ENCODE data around the gene PNMA3. TPM values are rescaled to one million over a fixed set of nuclear protein-coding genes. Genes with fewer than 3 reads are reported as not detected.
"Not testable (repeated sequence)": the region's sequence is repeated elsewhere in the genome, so short reads cannot be mapped to it uniquely, and the experiment has no call there.

The PNMA3 gene
- total and polyA plus RNA-seq, 11 donors: 0.08 to 3.3 (median 1.3) TPM

GRCh38 chrX:153065389-153065788, 9.1 kb downstream of the PNMA3 start:
- intact Hi-C loops (cut with DNase I): no loop called here
- DNase-seq (no peak), ATAC-seq (no peak)
- Histone ChIP-seq H3K36me3 (no peaks in the 10 kb centered on the region), H3K27ac (no peak overlapping the region), H3K27me3 (peaks cover 0 to 4% (median 0%) of the 10 kb centered on the region in 9 donors), H3K4me1 (peaks cover 0 to 5% (median 0%) of the 10 kb centered on the region in 12 donors), H3K9me3 (no peaks in the 10 kb centered on the region), H3K4me3 (no peak overlapping the region)
- WGBS, 4 donors: 72 to 90% (median 79%) methylated on average over 6 of the region's 6 CpGs
- no peak for TF ChIP-seq POLR2A (IDR thresholded peaks at IDR 0.05)
- TF ChIP-seq CTCF (IDR thresholded peaks at IDR 0.05): no peak

DNA sequence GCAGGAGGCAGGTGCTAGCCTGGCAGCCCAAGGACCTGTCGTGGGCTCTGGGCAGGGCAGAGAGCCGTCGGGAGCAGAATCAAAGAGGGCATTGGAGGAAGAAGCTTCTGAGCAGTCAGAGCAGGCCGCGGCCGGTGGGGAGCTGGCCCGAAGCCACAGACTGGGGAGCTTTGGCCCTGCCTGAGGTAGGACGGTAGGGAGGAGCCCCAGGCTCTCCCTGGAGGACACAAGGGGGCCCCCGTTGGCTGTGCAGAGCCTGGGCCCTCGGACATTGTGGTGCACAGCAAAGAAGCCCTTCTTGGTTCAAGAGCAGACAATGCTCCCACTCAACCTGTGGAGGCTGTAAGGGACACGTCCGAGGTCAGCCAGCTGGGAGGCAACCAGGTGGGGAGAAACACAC, 10.1 kb downstream of the PNMA3 start:
- H3K27ac ChIP-seq; intact Hi-C loops (cut with DNase I); ATAC-seq; H3K4me3 ChIP-seq; DNase-seq; H3K9me3 ChIP-seq; H3K4me1 ChIP-seq; H3K27me3 ChIP-seq; H3K36me3 ChIP-seq: not testable (repeated sequence)
- 68 to 77% methylated on average over 3 of the region's 12 CpGs; no CpG with 5 or more reads in 2 of the 4 donors for WGBS, 4 donors

DNA sequence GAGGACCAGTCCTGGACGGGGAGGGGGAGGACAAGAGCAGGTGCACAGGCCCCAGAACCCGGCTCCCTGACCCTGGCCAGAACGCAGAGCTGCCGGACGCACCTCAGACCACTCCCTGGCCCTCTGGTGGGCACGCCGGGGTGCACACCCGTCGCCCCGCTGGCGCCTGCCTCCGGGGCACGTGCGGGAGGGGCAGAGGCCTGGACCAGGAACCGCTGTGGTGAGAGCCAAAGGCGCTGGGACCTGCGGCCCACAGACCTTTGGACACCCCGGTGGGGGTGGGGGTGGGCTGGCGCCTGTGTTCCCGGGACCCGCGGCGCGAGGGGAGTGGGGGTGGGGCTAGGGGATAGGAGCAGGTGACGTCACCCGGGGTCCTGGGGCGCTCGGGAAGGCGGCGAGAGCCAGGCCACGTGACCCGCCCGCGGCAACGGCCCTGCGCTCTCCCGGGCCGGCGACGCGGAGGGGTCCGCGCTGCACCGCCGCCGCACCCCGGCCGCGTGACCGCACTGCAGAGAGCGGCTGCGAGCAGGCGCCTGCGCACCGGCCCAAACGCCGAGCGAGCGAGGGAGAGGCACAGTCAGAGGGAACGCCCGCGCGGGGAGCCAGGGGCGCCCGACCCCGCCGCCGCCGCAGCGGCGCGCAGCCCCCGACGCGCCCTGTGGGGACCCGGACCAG, 15.8 kb downstream of the PNMA3 start, which contains the start of gene PNMA6A:
Gene PNMA6A, plus strand, starts transcription at position 546 of the 675 bp plus-strand sequence. CDS start 609 bp downstream, outside the sequence.
- intact Hi-C loops (cut with DNase I); H3K36me3 ChIP-seq; H3K27me3 ChIP-seq; H3K9me3 ChIP-seq; H3K4me1 ChIP-seq; H3K27ac ChIP-seq; H3K4me3 ChIP-seq; DNase-seq: not testable (repeated sequence)
- ATAC-seq: peak in 3 of 4 donors; percentile 44 to 80 (median 73)
- WGBS, 4 donors: no CpG with 5 or more reads among the region's 76 CpGs

- H3K27me3 ChIP-seq; H3K4me1 ChIP-seq; DNase-seq; H3K36me3 ChIP-seq; intact Hi-C loops (cut with DNase I); H3K9me3 ChIP-seq; H3K27ac ChIP-seq; ATAC-seq; H3K4me3 ChIP-seq: not testable (repeated sequence)
- 98 to 100% methylated on average over 5 of the region's 29 CpGs; no CpG with 5 or more reads in 2 of the 4 donors for WGBS, 4 donors
Observed at GRCh38 chrX:153073331-153073730, 17.1 kb downstream of the PNMA3 start.

GRCh38 chrX:153074262-153074899, 18.1 kb downstream of the PNMA3 start:
- H3K27me3 ChIP-seq: peaks cover 0 to 2% (median 0%) of the 10 kb centered on the region in 9 donors
- intact Hi-C loops (cut with DNase I): no loop called here
- DNase-seq (no peak), ATAC-seq (no peak)
- H3K36me3 ChIP-seq: no peaks in the 10 kb centered on the region
- no peak for TF ChIP-seq POLR2A (IDR thresholded peaks at IDR 0.05)
- TF ChIP-seq CTCF (IDR thresholded peaks at IDR 0.05): no peak
- no peak overlapping the region for H3K27ac ChIP-seq
- 79 to 87% (median 86%) methylated on average over 19 to 20 of the region's 24 CpGs for WGBS, 4 donors
- H3K4me1 ChIP-seq: no peaks in the 10 kb centered on the region
- no peaks in the 10 kb centered on the region for H3K9me3 ChIP-seq
- no peak overlapping the region for H3K4me3 ChIP-seq
